Immature natural killer cell (primary cell): Measurements from ENCODE around the gene ABCA6. TPM values are rescaled to one million over a fixed set of nuclear protein-coding genes. Genes with fewer than 3 reads are reported as not detected.
"Not testable (repeated sequence)": the region's sequence is repeated elsewhere in the genome, so short reads cannot be mapped to it uniquely, and the experiment has no call there.

ENCODE experiments used
- DNase-seq, 3 donors: peaks; one replicate each; pipeline ENCODE4 v3.0.0; 2022; ENCODE audit warnings: mixed read lengths in 1 of 3
- H3K27ac Mint-ChIP-seq, 6 donors: one replicate each; pipeline ENCODE4 v1.8.0; 2020; ENCODE audit warnings: mixed read lengths in 6 of 6, mild to moderate bottlenecking in 5 of 6, inconsistent platforms in 4 of 6, moderate library complexity in 3 of 6
- H3K27me3 Mint-ChIP-seq, 3 donors: one replicate each; pipeline ENCODE4 v1.8.0; 2020 to 2021; ENCODE audit warnings: low read depth in 3 of 3, mild to moderate bottlenecking in 3 of 3, mixed read lengths in 3 of 3, moderate library complexity in 3 of 3, inconsistent platforms in 1 of 3
- H3K36me3 Mint-ChIP-seq, 3 donors: one replicate each; pipeline ENCODE4 v1.8.0; 2020; ENCODE audit warnings: mixed read lengths in 3 of 3, inconsistent platforms in 2 of 3, mild to moderate bottlenecking in 2 of 3
- H3K4me1 Mint-ChIP-seq, 2 donors: one replicate each; pipeline ENCODE4 v1.8.0; 2020; ENCODE audit warnings: inconsistent platforms in 2 of 2, mild to moderate bottlenecking in 2 of 2, mixed read lengths in 2 of 2, moderate library complexity in 1 of 2
- H3K4me3 Mint-ChIP-seq, 5 donors: one replicate each; pipeline ENCODE4 v1.8.0; 2020; ENCODE audit warnings: mild to moderate bottlenecking in 5 of 5, mixed read lengths in 5 of 5, inconsistent platforms in 3 of 5, moderate library complexity in 3 of 5
- H3K9me3 Mint-ChIP-seq, 6 donors: one replicate each; pipeline ENCODE4 v1.8.0; 2020; ENCODE audit warnings: mild to moderate bottlenecking in 6 of 6, mixed read lengths in 6 of 6, inconsistent platforms in 4 of 6, moderate library complexity in 3 of 6
- polyA plus RNA-seq, 3 donors: library from polyadenylated mRNA; unstranded; fragments of 300-500 nt; fragmentation: Illumina TruSeq; gene quantifications; one replicate each; pipeline ENCODE4 v1.2.3, GENCODE V29; 2021

ABCA6 gene
- polyA plus RNA-seq, 3 donors from 2014 or later: not detected

DNA sequence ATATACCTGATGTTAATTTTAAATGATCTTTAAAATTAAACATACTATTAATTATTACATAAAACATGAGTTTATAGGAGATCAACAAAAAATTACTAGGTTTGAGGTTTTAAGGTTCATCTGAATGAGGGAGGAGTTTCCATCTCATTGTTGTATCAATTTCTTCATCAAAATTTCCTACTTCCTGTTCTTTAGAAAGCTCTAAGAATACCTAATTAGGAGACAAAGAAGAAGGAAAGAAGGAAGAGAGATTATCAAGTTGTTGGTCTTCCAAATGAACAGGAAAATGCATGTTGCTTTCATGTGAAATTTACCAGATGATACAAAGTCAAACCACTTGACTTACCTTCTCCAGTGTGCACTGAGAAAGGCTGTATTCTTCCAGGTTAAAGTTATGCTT lies 62.8 kb downstream of the ABCA6 start:
- H3K9me3 Mint-ChIP-seq: peaks cover 17 to 37% (median 35%) of the 10 kb centered on the region in 6 donors
- peaks cover 0 to 2% (median 0%) of the 10 kb centered on the region in 3 donors for H3K27me3 Mint-ChIP-seq
- H3K27ac Mint-ChIP-seq: no peak overlapping the region
- H3K36me3 Mint-ChIP-seq: peaks cover 17 to 29% (median 21%) of the 10 kb centered on the region in 3 donors
- no peak for DNase-seq
- H3K4me3 Mint-ChIP-seq: no peak overlapping the region
- H3K4me1 Mint-ChIP-seq: no peaks in the 10 kb centered on the region

DNA sequence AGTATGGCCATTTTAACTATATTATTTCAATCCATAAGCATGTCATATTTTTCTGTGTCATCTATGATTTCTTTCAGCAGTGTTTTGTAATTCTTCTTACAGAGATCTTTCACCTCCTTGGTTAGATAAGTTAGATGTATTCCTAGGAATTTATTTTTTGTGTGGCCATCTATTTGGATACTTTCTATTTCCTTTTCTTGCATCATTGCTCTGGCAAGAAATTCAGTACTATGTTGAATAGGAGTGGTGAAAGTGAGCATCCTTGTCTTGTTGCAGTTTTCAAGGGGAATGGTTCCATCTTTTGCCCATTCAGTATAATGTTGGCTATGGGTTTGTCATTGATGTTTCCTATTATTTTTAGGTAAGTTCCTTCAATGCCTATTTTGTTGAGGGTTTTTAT lies 65.9 kb downstream of the ABCA6 start:
- Mint-ChIP-seq H3K36me3 (peaks cover 20 to 45% (median 40%) of the 10 kb centered on the region in 3 donors), H3K4me3 (no peak overlapping the region), H3K27ac (no peak overlapping the region), H3K9me3 (peaks cover 34 to 66% (median 62%) of the 10 kb centered on the region in 6 donors), H3K27me3 (peaks cover 0 to 4% (median 0%) of the 10 kb centered on the region in 3 donors), H3K4me1 (peaks cover 14% of the 10 kb centered on the region in 2 donors)
- no peak for DNase-seq

DNA sequence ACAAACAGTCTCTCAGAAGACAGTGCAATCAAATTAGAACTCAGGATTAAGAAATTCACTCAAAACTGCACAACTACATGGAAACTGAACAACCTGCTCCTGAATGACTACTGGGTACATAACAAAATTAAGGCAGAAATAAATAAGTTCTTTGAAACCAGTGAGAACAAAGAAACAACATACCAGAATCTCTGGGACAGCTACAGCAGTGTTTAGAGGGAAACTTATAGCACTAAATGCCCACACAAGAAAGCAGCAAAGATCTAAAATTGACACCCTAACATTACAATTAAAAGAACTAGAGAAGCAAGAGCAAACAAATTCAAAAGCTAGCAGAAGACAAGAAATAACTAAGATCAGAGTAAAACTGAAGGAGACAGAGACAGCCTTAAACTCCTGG lies 68.3 kb downstream of the ABCA6 start:
- peak overlapping the region in 1 of 6 donors; percentile 4 for H3K27ac Mint-ChIP-seq
- peaks cover 20 to 45% (median 40%) of the 10 kb centered on the region in 3 donors for H3K36me3 Mint-ChIP-seq
- peaks cover 37 to 66% (median 62%) of the 10 kb centered on the region in 6 donors for H3K9me3 Mint-ChIP-seq
- not testable (repeated sequence) for H3K27me3 Mint-ChIP-seq, H3K4me3 Mint-ChIP-seq, DNase-seq
- H3K4me1 Mint-ChIP-seq: peaks cover 29 to 37% of the 10 kb centered on the region in 2 donors

DNA sequence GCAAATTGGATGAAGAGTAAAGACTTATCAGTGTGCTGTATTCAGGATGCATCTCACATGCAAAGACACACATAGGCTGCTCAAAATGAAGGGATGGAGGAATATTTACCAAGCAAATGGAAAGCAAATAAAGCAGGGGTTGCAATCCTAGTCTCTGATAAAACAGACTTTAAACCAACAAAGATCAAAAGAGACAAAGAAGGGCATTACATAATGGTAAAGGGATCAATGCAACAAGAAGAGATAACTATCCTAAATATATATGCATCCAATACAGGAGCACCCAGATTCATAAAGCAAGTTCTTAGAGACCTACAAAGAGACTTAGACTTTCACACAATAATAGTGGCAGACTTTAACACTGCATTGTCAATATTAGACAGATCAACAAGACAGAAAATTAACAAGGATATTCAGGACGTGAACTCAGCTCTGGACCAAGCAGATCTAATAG lies 68.9 kb downstream of the ABCA6 start:
- H3K4me3 Mint-ChIP-seq, DNase-seq, H3K27ac Mint-ChIP-seq, H3K27me3 Mint-ChIP-seq: not testable (repeated sequence)
- peaks cover 34 to 43% of the 10 kb centered on the region in 2 donors for H3K4me1 Mint-ChIP-seq
- H3K36me3 Mint-ChIP-seq: peaks cover 20 to 45% (median 40%) of the 10 kb centered on the region in 3 donors
- H3K9me3 Mint-ChIP-seq: peaks cover 37 to 66% (median 62%) of the 10 kb centered on the region in 6 donors

DNA sequence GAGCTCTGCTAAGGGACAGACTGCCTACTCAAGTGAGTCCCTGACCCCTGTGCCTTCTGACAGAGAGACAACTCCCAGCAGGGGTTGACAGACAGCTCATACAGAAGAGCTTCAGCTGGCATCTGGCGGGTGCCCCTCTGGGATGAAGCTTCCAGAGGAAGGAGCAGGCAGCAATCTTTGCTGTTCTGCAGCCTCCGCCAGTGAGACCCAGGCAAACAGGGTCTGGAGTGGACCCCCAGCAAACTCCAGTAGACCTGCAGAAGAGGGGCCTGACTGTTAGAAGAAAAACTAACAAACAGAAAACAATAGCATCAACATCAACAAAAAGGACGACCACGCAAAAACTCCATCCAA lies 70.5 kb downstream of the ABCA6 start:
- H3K4me3 Mint-ChIP-seq: peak overlapping the region; percentile 66 to 86 (median 72)
- H3K9me3 Mint-ChIP-seq: peaks cover 31 to 51% (median 50%) of the 10 kb centered on the region in 6 donors
- peaks cover 48 to 57% of the 10 kb centered on the region in 2 donors for H3K4me1 Mint-ChIP-seq
- peaks cover 11 to 33% (median 30%) of the 10 kb centered on the region in 3 donors for H3K36me3 Mint-ChIP-seq
- not testable (repeated sequence) for DNase-seq, H3K27me3 Mint-ChIP-seq
- H3K27ac Mint-ChIP-seq: peak overlapping the region; percentile 64 to 96 (median 92)

DNA sequence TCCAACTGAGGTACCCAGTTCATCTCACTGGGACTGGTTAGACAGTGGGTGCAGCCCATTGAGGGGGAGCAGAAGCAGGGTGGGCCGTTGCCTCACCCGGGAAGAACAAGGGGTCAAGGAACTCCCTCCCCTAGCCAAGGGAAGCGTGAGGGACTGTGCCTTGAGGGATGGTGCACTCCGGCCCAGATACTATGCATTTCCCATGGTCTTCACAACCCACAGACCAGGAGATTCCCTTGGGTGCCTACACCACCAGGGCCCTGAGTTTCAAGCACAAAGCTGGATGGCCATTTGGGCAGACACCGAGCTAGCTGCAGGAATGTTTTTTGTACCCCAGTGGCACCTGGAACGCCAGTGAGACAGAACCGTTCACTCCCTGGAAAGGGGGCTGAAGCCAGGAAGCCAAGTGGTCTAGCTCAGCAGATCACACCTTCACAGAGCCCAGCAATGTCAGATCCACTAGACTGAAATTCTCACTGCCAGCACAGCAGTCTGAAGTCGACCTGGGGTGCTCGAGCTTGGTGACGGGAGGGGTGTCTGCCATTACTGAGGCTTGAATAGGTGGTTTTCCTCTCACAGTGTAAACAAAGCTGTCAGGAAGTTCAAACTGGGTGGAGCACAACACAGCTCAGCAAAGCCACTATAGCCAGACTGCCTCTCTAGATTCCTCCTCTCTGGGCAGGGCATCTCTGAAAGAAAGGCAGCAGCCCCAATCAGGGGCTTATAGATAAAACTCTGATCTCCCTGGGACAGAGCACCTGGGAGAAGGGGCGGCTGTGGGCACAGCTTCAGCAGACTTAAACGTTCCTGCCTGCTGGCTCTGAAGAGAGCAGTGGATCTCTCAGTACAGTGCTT lies 71.1 kb downstream of the ABCA6 start:
- Mint-ChIP-seq H3K4me1 (peaks cover 54 to 63% of the 10 kb centered on the region in 2 donors), H3K27ac (peak overlapping the region; percentile 64 to 96 (median 92)), H3K36me3 (peaks cover 11 to 31% (median 26%) of the 10 kb centered on the region in 3 donors), H3K9me3 (peaks cover 28 to 46% (median 44%) of the 10 kb centered on the region in 6 donors), H3K4me3 (peak overlapping the region; percentile 66 to 86 (median 72))
- not testable (repeated sequence) for H3K27me3 Mint-ChIP-seq
- peak; percentile 39 to 41 (median 41) for DNase-seq

DNA sequence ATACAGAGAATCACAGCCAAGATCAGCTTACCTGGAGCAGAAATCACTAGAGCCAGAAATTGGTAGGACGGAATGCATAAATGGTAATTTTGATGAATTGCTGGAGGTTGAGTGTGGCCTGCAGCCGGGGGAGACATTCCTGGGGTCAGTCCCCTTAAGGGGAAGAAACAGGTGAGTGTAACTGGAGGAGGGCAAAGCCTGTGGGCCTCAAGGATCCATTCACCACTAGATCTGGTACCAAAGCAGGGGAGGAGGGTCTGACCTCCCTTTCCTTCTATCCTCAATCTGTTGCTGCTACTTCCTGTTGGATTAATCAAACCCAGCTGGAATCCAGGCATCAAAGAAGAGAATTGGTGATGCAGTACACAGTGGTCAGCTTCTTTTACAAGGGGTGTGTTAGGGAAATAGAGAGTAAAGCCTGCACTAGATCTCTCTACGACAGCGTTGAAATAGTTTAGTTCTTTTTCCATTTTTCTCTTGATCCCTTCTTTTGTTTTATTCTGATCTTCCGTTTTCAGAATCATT lies 72.4 kb downstream of the ABCA6 start:
- no peak for DNase-seq
- Mint-ChIP-seq H3K4me1 (peaks cover 65 to 76% of the 10 kb centered on the region in 2 donors), H3K4me3 (no peak overlapping the region), H3K9me3 (peaks cover 20 to 34% (median 32%) of the 10 kb centered on the region in 6 donors), H3K27me3 (peaks cover 0 to 3% (median 0%) of the 10 kb centered on the region in 3 donors), H3K36me3 (peaks cover 6 to 28% (median 26%) of the 10 kb centered on the region in 3 donors), H3K27ac (peak overlapping the region in 4 of 6 donors; percentile 36 to 75 (median 58))

DNA sequence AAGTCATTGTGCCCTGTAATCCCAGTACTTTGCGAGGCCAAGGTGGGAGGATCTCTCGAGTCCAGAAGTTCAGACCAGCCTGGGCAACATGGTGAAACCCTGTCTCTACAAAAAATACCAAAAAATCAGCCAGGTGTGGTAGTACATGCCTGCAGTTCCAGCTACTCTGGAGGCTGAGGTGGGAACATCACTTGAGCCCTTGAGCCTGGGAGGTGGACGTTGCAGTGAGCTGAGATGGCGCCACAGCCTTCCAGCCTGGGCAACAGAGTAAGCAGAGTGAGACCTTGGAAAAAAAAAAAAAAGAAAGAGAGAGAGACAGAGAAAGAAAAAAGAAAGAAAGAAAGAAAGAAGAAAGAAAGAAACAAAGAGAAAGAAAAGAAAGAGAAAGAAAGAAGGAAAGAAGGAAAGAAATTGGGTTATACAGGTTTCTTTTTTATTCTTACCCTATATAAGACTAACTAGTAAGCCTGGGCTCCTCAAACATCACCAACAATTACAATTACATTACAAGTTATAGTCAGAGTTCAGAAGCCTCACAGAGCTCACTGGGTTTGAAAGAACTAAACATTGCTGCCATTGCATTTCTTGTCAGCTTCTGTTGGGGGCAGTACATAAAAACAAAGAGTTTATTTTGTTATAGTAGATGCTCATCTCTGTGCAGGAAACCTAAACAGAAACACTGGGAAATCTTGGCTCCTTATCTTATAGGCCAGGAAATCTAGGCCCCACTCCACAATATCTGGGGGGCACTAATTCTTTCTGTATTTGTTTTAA lies 74.2 kb downstream of the ABCA6 start:
- H3K36me3 Mint-ChIP-seq: peaks cover 6 to 14% (median 12%) of the 10 kb centered on the region in 3 donors
- peaks cover 68 to 80% of the 10 kb centered on the region in 2 donors for H3K4me1 Mint-ChIP-seq
- peaks cover 8 to 16% (median 14%) of the 10 kb centered on the region in 6 donors for H3K9me3 Mint-ChIP-seq
- no peak overlapping the region for H3K4me3 Mint-ChIP-seq
- DNase-seq: no peak
- no peaks in the 10 kb centered on the region for H3K27me3 Mint-ChIP-seq
- H3K27ac Mint-ChIP-seq: no peak overlapping the region

DNA sequence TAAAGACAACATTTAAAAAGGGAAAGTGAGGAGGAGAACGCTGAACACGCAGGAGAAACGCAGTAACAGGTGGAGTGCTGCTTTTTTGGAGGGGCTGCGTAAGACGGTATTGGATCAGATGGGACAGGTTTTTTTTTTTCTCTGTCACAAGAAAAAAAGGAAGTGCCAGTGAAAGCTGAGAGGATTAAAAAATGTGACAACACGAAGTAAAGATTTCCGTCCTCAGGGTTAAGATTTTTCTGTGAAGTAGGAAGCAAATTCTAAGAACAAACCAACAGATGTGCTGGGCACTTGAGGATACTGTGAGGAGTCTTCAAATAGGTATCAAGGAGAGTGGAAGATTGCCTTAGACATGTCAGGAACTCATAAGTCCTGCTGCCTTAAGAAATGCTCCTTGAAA lies 75.2 kb downstream of the ABCA6 start:
- H3K27ac Mint-ChIP-seq: peak overlapping the region; percentile 24 to 91 (median 66)
- DNase-seq: no peak
- H3K4me3 Mint-ChIP-seq: peak overlapping the region; percentile 52 to 74 (median 70)
- H3K4me1 Mint-ChIP-seq: peaks cover 60 to 74% of the 10 kb centered on the region in 2 donors
- H3K27me3 Mint-ChIP-seq: no peaks in the 10 kb centered on the region
- H3K36me3 Mint-ChIP-seq: peaks cover 0 to 7% (median 4%) of the 10 kb centered on the region in 3 donors
- peaks cover 4 to 8% (median 6%) of the 10 kb centered on the region in 6 donors for H3K9me3 Mint-ChIP-seq

DNA sequence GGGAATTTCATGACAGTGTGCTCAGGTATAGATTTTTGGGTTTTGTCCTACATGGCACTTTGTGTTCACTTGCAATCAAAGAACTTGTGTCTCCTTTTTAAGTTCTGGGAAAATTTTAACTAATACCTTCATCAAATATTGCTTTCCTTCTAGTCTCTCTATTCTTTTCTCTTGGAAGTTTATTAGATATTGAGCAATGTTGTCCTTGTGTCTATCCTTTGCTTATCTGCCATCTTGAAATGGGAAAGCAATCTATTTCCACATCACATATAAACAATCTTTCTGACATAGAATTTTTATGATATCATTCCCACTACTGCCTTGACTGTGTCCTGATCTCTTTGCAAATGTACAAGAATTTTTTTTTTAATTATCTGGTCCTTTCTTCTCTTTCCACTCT lies 76.6 kb downstream of the ABCA6 start:
- H3K27me3 Mint-ChIP-seq: no peaks in the 10 kb centered on the region
- DNase-seq: no peak
- peaks cover 0 to 3% (median 0%) of the 10 kb centered on the region in 3 donors for H3K36me3 Mint-ChIP-seq
- H3K4me1 Mint-ChIP-seq: peaks cover 49 to 74% of the 10 kb centered on the region in 2 donors
- peak overlapping the region in 3 of 5 donors; percentile 5 to 53 (median 46) for H3K4me3 Mint-ChIP-seq
- H3K9me3 Mint-ChIP-seq: peaks cover 0 to 2% (median 0%) of the 10 kb centered on the region in 6 donors
- H3K27ac Mint-ChIP-seq: peak overlapping the region in 3 of 6 donors; percentile 45 to 58 (median 46)

DNA sequence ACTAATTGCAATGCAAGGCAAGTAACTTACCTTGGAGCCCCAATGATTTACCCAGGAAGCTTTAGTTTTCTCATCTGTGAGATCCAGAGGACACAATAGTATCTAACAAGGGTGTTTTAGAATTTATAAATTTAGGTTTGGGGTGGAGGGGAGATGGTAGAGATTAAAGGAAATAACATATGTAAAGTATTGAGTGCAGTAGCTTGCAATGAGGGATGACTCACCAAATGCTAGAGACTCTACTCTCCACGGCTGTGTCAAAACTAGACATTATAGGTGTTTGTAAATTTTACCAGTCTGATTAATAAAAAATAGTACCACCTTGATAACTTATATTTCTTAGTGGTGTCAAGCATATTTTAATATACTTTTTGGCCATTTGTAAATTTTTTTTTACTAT lies 77.2 kb downstream of the ABCA6 start:
- Mint-ChIP-seq H3K9me3 (peaks cover 0 to 2% (median 0%) of the 10 kb centered on the region in 6 donors), H3K27ac (peak overlapping the region in 2 of 6 donors; percentile 46 to 58), H3K36me3 (peaks cover 0 to 3% (median 0%) of the 10 kb centered on the region in 3 donors)

DNA sequence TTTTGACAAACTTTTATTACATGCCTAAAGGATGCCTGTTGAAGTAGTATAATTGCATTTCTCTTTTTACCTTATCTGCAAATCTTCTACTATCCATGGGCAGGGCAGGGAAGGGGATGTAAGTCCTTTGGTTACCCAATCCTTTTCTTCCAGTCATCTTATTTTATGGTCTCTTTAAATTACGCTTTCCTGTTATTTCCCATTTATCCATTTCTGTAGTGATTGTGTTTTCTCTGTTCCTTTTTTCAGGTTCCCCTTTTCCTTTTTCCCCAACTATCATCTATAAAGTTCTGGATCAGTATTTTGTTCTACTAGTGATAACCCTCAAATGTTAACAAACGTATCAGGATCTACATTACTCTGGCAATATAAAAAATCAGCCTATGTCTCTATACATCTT lies 77.7 kb downstream of the ABCA6 start:
- H3K27me3 Mint-ChIP-seq: peaks cover 0 to 2% (median 2%) of the 10 kb centered on the region in 3 donors
- H3K9me3 Mint-ChIP-seq: peaks cover 0 to 3% (median 0%) of the 10 kb centered on the region in 6 donors
- H3K4me1 Mint-ChIP-seq: peaks cover 55 to 76% of the 10 kb centered on the region in 2 donors
- no peak overlapping the region for H3K4me3 Mint-ChIP-seq
- H3K27ac Mint-ChIP-seq: no peak overlapping the region
- no peak for DNase-seq
- H3K36me3 Mint-ChIP-seq: peaks cover 0 to 3% (median 0%) of the 10 kb centered on the region in 3 donors

More for the DNA sequence above, 77.2 kb downstream of the ABCA6 start:
- H3K27me3 Mint-ChIP-seq: peaks cover 0 to 2% (median 0%) of the 10 kb centered on the region in 3 donors
- H3K4me3 Mint-ChIP-seq: peak overlapping the region in 1 of 5 donors; percentile 53
- no peak for DNase-seq
- H3K4me1 Mint-ChIP-seq: peaks cover 55 to 76% of the 10 kb centered on the region in 2 donors
